Left kidney (tissue), 8 donors: Measurements from ENCODE around the gene SLC25A25. TPM values are rescaled to one million over a fixed set of nuclear protein-coding genes. Genes with fewer than 3 reads are reported as not detected.
A peak's percentile ranks its signal among the peaks of the same experiment; 100 is the strongest.
"Not testable (repeated sequence)": the region's sequence is repeated elsewhere in the genome, so short reads cannot be mapped to it uniquely, and the experiment has no call there.

Source experiments
- DNase-seq: peaks from one replicate; pipeline ENCODE4 v3.0.0-alpha.2; 2013
- long read RNA-seq, 8 donors: transcript quantifications; one replicate each; lab custom pipeline, GENCODE V29; 2026
- polyA plus RNA-seq: library from polyadenylated mRNA; unstranded; fragments of 120-200 nt; gene quantifications from one replicate; pipeline ENCODE4 v1.2.1, GENCODE V29; 2013; ENCODE audit not compliant: insufficient read length

The SLC25A25 gene
- 12.9 TPM for polyA plus RNA-seq
- long read RNA-seq, donor 1, partial matches to known transcripts = 18 of 47 reads
- long read RNA-seq, donor 1, other reads (novel, unspliced or antisense) = 24 of 47 reads
- long read RNA-seq, donor 2, partial matches to known transcripts = 12 of 14 reads
- long read RNA-seq, donor 2, other reads (novel, unspliced or antisense) = 0 of 14 reads
- long read RNA-seq, donor 3, partial matches to known transcripts = 0 of 1 reads
- long read RNA-seq, donor 3, other reads (novel, unspliced or antisense) = 0 of 1 reads
- long read RNA-seq, donor 4 = 0 reads
- long read RNA-seq, donor 5, partial matches to known transcripts = 0 of 5 reads
- long read RNA-seq, donor 5, other reads (novel, unspliced or antisense) = 0 of 5 reads
- long read RNA-seq, donor 6, partial matches to known transcripts = 0 of 2 reads
- long read RNA-seq, donor 6, other reads (novel, unspliced or antisense) = 0 of 2 reads
- long read RNA-seq, donor 7, partial matches to known transcripts = 15 of 21 reads
- long read RNA-seq, donor 7, other reads (novel, unspliced or antisense) = 0 of 21 reads
- long read RNA-seq, donor 8, partial matches to known transcripts = 0 of 3 reads
- long read RNA-seq, donor 8, other reads (novel, unspliced or antisense) = 0 of 3 reads

GRCh38 chr9:128067645-128068385, at the start of gene SLC25A25:
SLC25A25 (plus strand) TSS chr9:128068232; CDS start chr9:128068320, 88 bp downstream.
- peak; percentile 98 for DNase-seq

- no peak for DNase-seq
These were observed 47.3 kb upstream of the SLC25A25 start for GRCh38 chr9:128020692-128021091.

GRCh38 chr9:128021098-128021497, 46.9 kb upstream of the SLC25A25 start:
- DNase-seq = no peak

GRCh38 chr9:128022886-128023285, 45.1 kb upstream of the SLC25A25 start:
- DNase-seq = no peak

DNA sequence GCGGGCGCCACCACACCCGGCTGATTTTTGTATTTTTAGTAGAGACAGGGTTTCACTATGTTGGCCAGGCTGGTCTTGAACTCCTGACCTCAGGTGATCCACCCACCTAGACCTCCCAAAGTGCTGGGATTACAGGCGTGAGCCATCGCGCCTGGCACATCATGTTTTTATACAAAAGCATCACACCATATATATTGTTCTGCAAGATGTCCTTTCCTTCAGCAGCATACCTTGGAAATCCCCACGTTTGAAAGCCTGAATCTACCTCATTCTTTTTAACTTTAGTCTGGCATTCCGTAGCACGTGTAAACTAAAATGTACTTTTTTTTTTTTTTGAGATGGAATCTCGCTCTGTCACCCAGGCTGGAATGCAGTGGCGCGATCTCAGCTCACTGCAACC, 44.4 kb upstream of the SLC25A25 start:
- DNase-seq = not testable (repeated sequence)

DNA sequence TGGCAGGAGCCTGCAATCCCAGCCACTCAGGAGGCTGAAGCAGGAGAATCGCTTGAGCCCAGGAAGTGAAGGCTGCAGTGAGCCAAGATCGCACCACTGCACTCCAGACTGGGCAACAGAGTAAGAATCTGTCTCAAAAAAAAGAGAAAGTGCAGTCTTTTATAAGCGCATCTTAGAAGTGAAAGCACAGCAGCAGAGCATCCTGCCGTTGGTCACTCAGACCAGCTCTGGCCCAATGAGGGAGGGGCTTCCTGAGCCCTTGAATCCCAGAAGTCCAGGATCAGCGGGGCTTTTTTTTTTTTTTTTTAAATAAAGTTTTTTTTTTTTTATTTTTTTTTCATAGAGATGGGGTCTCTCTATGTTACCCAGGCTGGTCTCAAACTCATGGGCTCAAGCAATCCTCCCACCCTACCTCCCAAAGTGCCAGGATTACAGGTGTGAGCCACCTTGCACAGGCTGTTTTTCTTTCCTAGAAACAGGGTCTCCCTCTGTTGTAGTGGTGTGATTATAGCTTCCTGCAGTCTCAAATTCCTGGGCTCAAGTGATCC, 43.2 kb upstream of the SLC25A25 start:
- no peak for DNase-seq

DNA sequence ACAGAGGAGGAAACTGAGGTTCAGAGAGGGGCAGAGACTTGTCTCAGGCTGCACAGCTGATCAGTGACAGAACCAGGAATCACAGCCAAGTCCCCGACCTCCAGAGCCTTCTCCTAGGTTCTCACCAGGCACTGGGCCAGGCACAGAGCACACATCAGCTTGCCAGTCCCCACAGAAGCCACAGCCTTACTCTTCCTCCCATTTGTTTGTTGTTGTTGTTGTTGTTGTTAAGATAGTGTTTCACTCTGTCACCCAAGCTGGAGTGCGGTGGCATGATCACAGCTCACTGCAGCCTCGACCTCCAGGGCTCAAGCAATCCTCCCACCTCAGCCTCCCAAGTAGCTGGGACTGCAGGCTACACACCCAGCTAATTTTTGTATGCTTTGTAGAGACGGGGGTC, 42.3 kb upstream of the SLC25A25 start:
- no peak for DNase-seq

DNA sequence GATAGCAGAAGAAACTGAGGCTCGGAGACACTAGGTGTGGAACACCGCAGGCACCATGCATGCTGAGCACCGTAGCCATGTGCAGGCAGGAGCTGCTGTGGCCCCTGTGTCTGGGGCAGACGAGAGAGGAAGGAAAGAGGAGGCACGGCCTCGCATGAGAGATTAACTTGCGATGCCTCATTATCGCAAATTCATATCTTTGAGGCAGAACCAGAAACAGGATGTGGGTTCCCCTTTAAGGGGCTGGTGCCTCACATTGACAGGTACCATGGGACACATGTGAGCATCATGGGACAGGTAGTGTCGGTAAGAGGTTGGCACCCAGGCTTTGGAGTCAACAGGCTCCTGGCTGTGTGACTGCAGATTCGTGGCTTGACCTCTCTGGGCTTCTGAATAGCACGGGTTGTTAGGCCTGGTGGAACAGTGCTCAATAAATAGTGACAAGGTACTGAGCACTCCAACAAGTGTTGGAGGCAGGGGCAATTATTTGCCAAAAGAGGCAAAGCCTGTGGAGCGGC, 41.7 kb upstream of the SLC25A25 start:
- no peak for DNase-seq

GRCh38 chr9:128026773-128027541, 41.1 kb upstream of the SLC25A25 start:
- DNase-seq = no peak

GRCh38 chr9:128027705-128028104, 40.3 kb upstream of the SLC25A25 start:
- no peak for DNase-seq

- DNase-seq = no peak
These were observed 34.4 kb upstream of the SLC25A25 start for GRCh38 chr9:128033609-128034008.

GRCh38 chr9:128034821-128035652, 33.0 kb upstream of the SLC25A25 start:
- DNase-seq = peak; percentile 68

DNA sequence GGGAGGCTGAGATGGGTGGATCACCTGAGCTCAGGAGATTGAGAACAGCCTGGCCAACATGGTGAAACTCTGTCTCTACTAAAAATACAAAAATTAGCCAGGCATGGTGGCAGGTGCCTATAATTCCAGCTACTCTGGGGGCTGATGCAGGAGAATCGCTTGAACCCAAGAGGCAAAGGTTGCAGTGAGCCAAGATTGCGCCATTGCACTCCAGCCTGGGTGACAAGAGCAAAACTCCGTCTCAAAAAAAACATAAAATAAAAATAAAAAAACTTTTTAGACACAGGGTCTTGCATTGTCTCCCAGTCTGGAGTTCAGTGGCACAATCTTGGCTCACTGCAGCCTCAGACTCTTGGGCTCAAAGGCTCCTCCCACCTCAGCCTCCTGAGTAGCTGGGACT, 31.5 kb upstream of the SLC25A25 start:
- not testable (repeated sequence) for DNase-seq

- not testable (repeated sequence) for DNase-seq
These were observed 27.2 kb upstream of the SLC25A25 start for GRCh38 chr9:128040783-128041182.

DNA sequence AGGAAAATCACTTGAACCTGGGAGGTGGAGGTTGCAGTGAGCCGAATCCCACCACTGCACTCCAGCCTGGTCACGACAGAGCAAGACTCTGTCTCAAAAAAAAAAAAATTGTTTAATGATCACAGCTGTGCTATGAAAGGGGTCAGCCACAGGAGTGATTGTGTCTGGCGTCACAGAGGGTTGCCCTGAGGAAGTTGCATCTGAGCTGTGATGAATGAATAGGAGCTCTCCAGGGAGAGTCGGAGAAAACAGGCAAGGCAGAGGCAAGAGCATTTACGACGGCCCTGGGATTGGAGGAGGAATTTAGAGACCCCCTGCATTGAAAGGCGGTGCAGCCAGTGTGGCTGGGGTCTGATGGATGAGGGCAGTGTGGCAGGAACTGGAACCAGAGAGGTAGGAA, 26.0 kb upstream of the SLC25A25 start:
- DNase-seq = no peak

DNA sequence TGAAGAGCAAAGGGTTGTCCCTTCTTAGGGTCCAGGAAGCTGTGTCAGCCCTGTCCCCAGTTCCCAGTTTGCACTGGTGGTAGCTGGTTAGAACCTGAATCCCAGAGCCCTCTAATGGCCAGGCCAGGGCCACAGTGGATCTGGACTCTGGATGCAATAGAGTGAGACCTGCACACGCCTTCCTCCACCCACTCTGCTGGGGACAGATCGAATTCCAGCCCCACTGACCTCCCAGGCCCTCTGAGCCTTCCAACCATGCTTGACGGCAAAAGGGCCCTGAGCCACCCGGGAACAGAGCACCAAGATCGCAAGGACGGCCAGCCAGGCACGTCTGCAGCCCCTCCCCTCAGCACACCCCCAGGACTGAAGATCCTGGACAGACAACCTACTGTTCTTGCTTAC, 24.6 kb upstream of the SLC25A25 start:
- no peak for DNase-seq

- not testable (repeated sequence) for DNase-seq
These were observed 22.6 kb upstream of the SLC25A25 start for GRCh38 chr9:128045409-128045808.

DNA sequence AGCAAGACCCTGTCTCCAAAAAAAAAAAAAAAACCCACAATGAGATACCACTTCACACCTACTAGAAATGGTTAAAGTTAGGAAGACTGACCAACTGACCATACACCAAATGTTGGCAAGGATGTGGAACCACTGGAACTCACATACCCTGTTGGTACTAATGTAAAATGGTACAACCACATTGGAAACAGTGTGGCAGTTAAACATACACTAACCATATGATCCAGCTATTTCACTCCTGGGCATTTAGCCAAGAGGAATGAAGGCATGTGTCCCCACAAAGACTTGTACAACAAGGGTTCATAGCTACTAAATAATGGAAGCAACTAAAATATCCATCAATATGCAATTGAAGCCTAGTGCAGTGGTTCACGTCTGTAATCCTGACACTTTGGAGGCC, 22.2 kb upstream of the SLC25A25 start:
- DNase-seq = no peak

GRCh38 chr9:128047231-128047630, 20.8 kb upstream of the SLC25A25 start:
- no peak for DNase-seq

DNA sequence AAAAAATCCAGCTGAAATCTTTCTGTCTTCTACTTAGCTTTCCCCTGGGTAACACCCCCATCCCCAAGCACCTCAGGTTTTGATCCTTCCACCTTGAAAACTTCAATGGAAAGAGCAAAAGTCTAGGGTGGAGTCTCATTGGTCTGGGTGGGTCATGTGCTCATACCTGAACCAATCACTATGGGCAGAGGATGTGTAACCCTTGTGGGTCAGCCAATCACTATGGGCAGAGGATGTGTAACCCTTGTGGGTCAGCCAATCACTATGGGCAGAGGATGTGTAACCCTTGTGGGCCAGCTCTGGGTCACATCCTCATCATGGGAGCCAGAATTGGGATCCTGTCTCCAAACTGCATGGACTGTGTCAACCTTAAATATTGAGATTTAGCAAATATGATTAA, 19.4 kb upstream of the SLC25A25 start:
- no peak for DNase-seq

GRCh38 chr9:128049843-128050242, 18.2 kb upstream of the SLC25A25 start:
- DNase-seq = no peak
